Placental pericyte (primary cell): ENCODE measurements around the gene RHOBTB1. TPM values are rescaled to one million over a fixed set of nuclear protein-coding genes. Genes with fewer than 3 reads are reported as not detected.

Experiments
- small RNA-seq: library from RNA; depleted of rRNA; stranded (forward); fragments of <200 nt; gene quantifications from one replicate; pipeline ENCODE3, GENCODE V24; 2012; ENCODE audit warnings: low replicate concordance
- total RNA-seq: library from RNA; depleted of rRNA; stranded (reverse); fragments of >200 nt; gene quantifications from 2 replicates; pipeline ENCODE4 v1.2.3, GENCODE V29; 2012

Gene RHOBTB1, protein sequence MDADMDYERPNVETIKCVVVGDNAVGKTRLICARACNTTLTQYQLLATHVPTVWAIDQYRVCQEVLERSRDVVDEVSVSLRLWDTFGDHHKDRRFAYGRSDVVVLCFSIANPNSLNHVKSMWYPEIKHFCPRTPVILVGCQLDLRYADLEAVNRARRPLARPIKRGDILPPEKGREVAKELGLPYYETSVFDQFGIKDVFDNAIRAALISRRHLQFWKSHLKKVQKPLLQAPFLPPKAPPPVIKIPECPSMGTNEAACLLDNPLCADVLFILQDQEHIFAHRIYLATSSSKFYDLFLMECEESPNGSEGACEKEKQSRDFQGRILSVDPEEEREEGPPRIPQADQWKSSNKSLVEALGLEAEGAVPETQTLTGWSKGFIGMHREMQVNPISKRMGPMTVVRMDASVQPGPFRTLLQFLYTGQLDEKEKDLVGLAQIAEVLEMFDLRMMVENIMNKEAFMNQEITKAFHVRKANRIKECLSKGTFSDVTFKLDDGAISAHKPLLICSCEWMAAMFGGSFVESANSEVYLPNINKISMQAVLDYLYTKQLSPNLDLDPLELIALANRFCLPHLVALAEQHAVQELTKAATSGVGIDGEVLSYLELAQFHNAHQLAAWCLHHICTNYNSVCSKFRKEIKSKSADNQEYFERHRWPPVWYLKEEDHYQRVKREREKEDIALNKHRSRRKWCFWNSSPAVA
- 14.9 and 31.1 TPM in 2 replicates for total RNA-seq

DNA sequence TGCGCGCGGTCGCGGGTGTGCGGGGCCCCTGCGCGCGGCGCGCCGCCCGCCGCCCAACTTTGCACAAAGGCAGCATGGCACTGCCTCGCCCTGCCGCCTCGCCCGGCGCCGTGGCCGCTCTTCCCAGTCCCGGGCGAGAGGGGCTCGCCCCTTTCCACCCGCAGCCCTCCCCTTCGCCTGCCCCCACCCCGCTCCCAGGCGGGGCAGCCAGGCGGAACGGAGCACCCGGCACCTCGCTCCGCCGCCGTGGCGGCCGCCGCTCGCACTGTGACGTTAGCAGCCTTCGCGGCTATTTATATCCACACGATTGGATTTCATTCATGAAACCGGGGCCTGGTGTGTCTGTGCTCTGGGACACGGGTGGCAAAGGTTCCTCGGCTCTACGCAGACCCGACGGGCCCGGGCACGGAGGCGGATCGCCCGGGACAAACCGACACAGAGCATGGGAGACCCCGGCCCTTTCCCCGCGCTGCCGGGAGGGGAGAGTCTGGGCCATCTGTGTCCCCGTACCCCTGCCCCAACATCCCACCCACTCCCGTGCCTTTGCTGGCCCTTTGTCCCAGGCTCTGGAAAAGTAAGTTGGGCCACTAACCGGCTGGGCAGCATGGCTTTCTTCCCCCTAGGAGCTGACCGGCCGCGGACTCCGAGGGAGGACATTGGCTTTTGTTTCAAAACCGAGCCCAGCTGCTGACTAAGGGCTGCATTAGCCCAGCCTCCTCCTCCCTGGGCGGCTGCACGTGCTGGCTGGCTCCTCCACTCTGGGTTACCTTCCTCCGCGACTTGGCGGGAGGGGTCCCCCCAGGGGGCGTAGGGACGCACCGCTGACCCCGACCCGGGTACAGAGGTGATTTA, at the start of gene RHOBTB1:
RHOBTB1 (minus strand) TSS at position 128 of the 852 bp plus-strand sequence. CDS start 32,643 bp downstream, outside the sequence.

Small RNA genes within 50 kb of the gene (small RNA-seq; reads per million reads assigned to genes)
- 2.2 reads per million, percentile 71 among the genes with 10 or more reads in this experiment for gene RNU2-72P

Other genes with a start within 250 kb of the RHOBTB1 start
- 0.88 and 82.0 TPM in 2 replicates for gene CDK1, start 165.7 kb downstream of the RHOBTB1 start, total RNA-seq